Glomerular endothelial cell (primary cell): Measurements from ENCODE around the gene PTX4. TPM values are rescaled to one million over a fixed set of nuclear protein-coding genes. Genes with fewer than 3 reads are reported as not detected.
"Not testable (repeated sequence)": the region's sequence is repeated elsewhere in the genome, so short reads cannot be mapped to it uniquely, and the experiment has no call there.

Source experiments
- DNase-seq: peaks from one replicate; pipeline ENCODE4 v3.0.0-alpha.2; 2011; ENCODE audit warnings: low read depth, low spot score; ENCODE audit errors: extremely low read depth
- total RNA-seq: library from RNA; depleted of rRNA; stranded (reverse); fragments of >200 nt; gene quantifications from 2 replicates; pipeline ENCODE4 v1.2.3, GENCODE V29; 2015

Gene PTX4
- total RNA-seq, 1 donor from 2014 or later: 0.18 TPM

DNA sequence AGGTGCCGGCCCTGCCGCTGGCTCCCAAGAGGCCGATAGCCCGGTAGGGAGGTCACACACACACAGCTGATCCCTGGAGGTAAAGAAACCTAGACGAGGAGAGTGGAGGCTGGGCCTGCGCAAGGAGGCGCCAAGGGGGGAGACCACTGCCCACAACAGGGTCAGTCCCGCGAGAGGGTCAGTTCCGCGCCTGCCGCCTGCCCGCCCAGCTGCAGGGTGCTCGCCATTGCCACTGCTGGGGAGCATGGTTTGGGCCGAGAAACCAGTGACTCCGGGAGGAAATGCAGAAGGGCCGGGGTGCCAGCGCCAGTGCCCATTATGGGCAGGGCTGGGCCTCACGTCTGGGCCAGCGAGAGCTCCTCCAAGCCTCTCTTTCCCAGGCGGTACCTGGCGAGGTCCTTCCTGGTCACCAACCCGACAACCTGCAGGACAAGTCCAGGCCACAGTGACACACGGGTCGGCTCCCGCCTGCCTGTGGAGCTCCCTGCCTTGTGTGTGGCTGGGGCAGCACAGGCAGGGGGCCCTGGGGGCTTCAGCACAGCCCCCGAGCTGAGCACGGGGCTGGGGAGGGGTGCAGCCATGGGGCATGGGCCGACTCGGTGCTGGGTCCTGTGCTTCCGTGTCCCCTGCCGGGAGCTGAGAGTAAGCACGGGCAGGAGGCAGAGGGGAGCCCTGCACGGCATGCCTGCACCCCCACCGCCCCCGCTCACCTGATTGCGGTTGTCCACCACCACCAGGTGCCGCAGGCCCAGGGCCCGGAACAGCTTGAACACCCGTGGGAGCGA lies 42.3 kb downstream of the PTX4 start:
- no peak for DNase-seq

DNA sequence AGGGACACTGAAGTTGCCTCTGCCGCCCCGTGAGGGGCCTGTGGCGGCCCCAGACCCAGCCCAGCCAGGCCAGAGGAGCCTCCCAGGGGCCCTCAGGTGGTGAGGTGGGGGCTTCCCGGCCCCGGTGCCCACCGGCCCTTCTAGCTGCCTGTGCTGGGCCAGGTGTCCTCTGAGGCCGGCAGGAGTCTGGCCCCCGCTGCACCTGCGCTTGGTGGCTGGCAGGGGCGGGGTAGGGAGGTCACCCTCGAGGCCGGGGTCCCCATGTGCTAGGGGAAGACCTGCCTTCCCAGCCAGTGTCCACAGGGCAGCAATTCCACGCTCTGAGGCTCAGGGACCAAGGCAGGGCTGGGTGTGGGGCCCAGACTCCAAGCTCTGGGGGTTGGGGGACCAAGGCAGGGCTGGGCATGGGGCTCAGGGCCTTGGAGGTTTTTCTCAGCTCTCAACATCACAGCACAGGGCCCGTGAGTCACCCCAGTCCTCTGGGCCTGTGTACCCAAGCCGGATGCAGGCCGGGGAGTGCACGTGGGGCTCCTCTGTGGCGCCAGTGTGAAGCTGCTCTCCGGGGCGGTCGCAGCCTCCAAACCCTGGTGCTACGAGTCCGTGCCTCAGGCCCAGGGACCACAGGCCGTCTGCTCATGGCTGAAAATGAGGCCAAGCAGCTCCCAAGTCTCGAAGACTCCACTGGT lies 43.1 kb downstream of the PTX4 start:
- no peak for DNase-seq

DNA sequence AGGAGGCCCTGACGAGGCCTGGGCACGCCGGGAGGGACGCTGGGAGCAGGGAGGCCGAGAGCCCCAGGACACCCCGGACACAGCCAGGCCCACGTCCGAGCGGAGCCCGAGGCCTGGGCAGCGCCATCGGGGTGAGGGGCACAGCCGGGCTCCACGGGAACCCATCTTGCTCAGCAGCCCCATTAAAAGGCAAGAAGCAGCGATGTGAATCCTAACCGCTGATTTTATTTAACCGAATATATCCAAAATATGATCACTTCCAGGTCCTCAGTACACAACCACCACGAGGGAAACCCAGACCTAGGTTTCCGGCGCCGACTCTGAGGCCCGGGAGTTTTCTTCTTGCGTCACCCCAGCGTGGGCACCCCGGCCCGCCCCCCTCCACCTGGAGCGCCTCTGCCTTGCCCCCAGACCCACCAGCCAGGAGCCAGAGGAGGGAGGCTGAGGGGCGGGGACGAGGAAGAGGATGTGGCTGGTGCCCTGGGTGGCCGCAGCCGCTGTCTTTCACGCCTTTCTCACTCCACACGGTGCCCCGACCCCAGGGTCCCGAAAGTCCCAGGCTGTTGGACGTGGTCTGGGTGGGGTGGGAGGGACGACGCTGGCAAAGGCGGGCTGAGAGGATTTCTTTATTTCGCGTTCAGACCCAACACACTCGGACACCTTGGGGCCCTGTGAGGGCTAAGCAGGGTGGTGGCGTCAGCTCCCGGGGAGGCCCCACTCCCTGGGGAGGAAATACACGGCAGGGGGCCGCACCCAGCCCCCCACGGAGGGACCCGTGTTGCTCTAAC lies 43.8 kb downstream of the PTX4 start:
- DNase-seq: no peak

DNA sequence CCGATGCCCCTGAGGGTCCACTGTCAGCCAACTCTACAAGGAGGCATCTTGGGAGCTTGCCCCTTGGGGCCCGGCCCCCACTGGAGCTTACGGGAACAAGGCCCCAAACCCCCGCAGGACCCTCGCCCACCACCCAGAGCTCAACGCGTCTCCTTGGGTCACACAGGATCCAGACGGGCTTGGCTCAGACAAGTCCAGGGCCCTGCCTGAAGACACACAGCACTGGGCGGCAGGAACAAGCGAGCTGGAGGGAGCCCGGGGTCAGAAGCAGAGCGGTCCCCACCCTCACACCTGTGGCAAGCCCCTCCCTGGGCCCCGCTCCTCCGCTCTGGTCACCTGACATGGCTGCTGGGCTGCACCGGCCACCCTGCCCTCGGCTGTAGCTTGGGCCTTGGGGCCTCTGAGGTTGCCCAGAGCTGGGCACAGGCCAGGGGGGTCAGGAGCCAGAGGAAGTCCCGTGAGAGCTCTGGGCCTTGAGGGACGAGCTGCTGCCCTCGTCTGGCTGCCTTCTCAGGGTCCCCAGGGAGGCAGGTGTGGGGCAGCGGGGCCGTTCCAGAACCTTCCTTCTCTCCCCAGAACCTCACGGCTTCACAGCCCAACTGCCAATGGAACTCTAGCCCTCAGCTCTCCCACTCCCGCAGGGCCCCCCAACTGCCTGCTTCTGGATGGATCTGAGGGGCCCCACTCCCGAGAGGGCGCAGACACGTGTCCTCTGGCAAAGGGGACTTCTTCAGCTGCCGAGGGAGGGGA lies 44.6 kb downstream of the PTX4 start, which contains the start of gene CCDC154:
Gene CCDC154 (minus strand): TSS at position 577 of the 750 bp plus-strand sequence. CDS start 234 bp downstream, at position 343.
- DNase-seq: no peak

DNA sequence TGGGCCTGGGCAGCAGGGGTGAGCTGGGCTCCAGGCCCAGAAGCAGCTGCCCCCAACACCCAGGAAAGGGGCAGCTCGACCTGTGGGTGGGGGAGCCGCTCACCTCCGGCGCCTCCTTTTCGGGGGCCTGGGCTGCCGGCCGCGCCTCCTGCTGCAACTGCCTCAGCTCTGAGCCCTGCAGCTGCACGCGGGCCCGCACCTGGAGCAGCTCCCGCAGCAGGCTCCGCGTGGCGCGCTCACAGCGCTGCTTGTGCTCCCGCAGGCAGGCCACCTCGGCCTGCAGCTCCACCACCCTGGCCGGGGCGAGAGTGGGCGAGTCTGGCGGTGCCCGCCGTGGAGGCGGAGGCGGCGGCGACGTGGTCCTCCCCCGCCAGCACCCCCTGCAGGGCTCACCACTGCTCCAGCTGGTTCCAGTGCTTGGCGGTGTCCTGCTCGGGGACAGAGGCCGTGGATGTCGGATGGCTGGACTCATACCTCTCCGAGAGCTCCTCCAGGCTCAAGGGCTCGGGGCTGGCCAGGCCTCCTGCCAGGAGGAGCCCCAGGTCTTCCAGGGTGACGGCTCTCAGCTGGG lies 45.3 kb downstream of the PTX4 start:
- DNase-seq: no peak

DNA sequence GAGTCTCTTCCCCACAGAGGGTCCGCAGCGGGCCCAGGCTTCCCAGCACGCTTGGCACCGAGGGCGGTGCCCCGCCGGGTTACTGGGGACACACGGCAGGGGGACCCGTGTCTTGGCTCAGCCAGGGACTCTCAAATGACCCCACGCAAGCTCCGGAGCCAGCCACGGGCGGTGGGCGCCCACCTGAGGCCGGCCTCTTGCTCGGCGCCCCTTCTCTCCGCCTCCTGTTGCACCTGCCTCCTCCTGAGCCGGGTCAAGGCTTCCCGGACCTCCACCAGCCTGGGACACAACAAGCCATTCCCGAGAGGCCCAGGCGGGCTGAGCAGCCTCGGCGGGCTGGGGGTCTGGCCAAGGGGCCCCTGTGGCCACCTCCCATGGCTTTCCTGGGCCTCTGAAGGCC lies 46.0 kb downstream of the PTX4 start:
- DNase-seq: no peak

DNA sequence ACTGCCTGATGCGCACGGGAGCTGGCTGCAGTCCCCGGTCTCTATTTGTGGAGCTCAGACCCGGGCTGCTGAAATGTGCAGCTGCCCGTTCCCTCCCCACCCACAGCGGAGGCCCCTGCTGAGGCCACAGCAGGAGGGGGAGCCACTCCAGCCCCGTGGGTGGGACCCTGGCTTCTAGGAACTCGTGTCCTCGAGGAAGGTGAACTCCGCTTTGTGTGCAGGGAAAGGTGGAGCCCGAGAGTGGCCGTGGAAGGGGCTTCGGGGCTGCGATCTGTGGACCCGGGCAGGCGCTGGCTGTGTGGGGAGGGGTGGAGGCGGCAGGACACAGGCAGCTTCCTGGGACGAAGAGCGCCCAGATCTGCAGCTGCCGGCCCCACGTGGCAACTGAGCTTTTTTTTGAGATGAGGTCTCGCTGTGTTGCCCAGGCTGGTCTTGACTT lies 47.3 kb downstream of the PTX4 start:
- no peak for DNase-seq

DNA sequence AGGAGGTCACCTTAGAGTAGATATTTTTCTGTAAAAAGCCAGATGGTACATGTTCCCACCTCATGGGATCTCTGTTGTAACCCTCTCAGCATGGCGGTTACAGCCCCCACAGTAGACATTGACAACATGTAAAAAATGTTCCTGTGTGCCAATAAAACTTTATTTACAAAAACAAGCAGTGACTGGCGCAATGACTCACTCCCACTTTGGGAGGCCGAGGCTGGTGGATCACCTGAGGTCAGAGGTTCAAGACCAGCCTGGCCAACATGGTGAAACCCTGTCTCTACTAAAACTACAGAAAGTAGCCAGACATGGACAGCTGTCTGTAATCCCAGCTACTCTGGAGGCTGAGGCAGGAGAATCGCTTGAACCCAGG lies 49.1 kb downstream of the PTX4 start:
- not testable (repeated sequence) for DNase-seq

DNA sequence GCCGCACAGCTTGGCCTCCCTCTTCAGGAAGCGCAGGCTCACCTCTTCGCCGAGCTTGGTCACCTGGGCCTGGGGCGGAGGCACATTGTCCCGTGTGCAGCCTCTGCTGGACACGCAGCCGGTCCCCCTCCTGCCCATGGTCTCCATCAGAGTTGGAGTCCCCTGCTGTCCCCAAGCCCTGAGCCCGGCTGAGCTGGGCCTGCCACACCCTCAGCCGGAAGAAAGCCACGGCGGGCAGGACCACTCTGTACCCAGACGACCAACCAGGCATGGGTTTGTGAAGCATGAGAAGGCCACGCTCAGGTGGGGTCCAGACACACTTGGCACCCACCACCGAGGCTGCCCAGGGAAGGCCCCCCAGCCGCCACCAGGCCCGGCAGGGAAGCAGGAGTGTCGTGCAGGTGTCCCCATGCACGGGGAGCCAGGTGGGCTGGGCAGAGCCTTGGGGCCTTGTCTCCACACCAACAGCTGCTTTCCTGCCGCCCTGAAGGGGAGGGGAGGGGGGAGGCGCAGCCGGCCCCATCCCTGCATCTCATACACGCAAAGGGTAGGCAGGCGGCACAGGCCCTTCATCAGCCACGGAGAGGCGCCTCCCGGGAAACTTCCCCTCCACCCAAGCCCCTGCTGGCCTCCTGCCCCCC lies 49.6 kb downstream of the PTX4 start:
- no peak for DNase-seq

DNA sequence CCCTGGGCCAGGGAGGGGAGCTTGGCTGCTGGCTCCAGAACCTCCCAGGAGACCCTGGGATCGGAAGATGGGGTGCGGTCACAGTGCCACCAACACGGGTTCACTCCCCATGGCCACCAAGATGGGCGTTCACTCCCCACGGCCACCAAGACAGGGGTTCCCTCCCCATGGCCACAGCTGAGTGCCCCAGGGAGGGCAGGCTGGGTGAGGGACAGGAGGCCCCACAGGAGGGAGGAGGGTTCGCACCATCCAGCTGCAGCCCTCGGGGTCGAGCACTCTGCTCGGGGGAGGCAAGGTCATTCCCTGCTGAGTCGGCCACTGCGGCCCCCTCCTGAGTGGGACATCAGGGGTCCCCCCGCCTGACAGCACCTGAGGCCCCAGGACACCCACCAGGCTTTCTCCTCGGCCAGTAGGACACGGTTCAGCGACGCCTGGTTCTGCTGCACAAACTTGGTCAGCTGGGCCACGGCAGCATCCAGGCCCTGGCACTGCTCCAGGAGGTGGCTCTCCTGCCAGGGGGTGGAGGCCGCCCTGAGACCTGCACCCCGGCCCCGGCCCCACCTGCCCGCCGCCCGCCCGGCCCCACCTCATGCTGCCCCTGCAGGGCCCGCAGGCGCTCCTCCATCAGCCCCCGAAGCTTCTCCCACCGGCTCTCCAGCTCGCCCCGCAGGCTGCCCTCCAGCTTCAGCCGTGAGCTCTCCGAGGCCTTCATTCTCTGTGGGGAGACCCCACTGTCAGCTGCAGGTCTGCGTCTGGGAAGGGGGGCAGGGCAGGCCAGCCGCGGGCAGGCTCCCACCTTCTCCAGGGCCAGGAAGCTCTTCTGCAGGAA lies 50.3 kb downstream of the PTX4 start:
- no peak for DNase-seq

DNA sequence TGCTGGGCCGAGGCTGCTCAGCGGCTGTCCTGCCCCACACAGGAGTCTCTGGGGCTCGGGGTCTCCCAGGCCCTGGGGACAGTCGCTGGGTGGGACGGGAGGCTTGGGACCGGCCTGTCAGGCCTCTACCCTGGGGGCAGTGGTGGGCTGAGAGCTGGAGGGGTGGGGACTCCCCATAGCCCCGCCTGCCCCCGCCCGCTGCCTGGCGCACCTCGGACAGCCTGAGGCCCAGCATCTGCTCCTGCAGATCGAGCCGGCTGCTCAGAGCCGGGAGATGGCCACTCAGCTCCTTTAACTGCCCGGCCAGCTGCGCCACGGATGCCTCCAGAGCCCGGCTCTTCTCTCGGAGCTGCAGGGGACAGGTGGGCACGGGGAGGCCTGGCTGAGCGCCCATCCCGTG lies 51.1 kb downstream of the PTX4 start:
- DNase-seq: no peak

DNA sequence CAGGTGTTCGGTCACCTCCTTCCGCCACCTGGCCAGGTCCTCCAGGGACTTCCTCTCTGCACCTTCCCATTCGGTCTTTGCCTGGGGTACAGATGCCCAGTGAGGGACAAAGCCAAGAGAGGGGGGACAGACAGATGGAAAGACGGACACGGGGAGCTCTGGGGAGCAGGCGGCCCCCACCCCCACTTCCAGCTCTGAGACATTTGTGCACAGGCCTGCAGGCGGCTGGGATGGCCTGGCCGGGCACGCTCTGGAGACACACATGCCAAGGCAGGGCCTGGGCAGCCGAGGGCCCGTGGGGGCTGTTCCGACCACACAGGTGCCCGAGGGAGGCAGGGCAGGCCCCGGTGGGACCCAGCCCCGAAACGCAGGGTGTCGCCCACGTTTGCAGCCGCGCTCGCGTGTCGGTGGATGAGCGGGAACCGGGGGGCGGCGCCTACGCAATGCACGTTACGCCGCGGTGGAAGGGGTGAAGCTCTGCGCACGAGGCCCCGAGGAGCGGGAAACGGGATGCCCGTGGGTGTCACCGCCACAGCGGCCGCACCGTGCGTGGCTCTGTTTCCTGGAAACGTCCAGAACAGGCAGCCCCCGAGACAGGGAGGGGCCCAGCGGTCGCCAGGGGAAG lies 51.9 kb downstream of the PTX4 start:
- DNase-seq: no peak

DNA sequence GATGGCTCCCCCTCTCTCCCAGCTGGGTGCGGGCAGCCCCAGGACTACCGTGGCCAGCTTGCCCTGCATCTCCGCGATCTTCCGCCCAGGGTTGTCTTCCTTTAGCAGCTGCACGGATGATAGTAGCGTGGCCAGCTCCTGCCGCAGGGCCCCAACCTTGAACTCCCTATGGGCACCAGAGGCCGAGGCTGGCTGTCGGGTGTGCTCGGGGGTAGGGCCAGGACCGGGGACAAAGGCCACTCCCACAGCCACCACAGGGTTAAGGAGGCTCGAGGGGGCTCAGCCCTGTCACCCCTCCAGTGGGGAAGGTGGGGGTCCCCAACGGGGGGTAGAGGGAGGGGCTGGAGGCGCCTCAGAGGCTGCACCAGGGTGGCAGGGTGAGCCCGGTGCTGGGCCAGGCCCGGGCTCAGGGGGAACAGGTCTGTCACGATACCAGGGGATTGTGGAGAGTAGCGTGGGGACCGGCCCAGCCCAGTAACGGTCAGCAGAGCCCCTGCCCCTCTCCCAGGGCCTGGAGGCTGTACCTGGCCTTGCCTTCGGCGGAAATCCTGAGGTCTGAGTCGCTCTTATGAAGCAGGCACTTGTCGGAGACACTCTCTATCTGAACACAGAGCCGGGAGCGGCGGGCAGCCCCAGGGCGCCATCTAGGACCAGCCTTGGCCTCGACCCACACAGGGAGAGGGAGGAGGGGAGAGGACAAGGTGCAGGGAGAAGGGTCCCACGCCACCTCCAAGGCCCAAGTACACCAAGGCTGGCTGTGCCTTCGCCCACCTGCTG lies 52.6 kb downstream of the PTX4 start:
- DNase-seq: no peak

Other genes starting within 250 kb of the PTX4 start
- not detected in 2 replicates for gene TPSAB1, start 248.2 kb downstream of the PTX4 start, total RNA-seq
- not detected in 2 replicates for gene TPSD1, start 232.9 kb downstream of the PTX4 start, total RNA-seq
- gene UBE2I, start 179.3 kb downstream of the PTX4 start, total RNA-seq: 94.8 and 116 TPM in 2 replicates
- 1.1 TPM in 2 replicates for gene BAIAP3, start 155.3 kb downstream of the PTX4 start, total RNA-seq
- 102 and 119 TPM in 2 replicates for gene TSR3, start 137.1 kb downstream of the PTX4 start, total RNA-seq
- gene GNPTG, start 137.0 kb downstream of the PTX4 start, total RNA-seq: 72.5 and 96.8 TPM in 2 replicates
- 16.7 and 27.3 TPM in 2 replicates for gene UNKL, start 74.2 kb downstream of the PTX4 start, total RNA-seq
- 9.4 and 18.7 TPM in 2 replicates for gene UQCC4, start 68.2 kb downstream of the PTX4 start, total RNA-seq
- gene PERCC1, start 57.9 kb downstream of the PTX4 start, total RNA-seq: not detected in 2 replicates
- 0.58 TPM in 1 of 2 replicates, not detected in the other for gene CCDC154, start 44.4 kb downstream of the PTX4 start, total RNA-seq
- gene CLCN7, start 13.9 kb downstream of the PTX4 start, total RNA-seq: 75.9 and 100 TPM in 2 replicates
- gene TELO2, start 4.4 kb upstream of the PTX4 start, total RNA-seq: 17.3 and 26.4 TPM in 2 replicates
- 20.4 and 34.2 TPM in 2 replicates for gene TMEM204, start 44.7 kb upstream of the PTX4 start, total RNA-seq
- 15.8 and 17.7 TPM in 2 replicates for gene IFT140, start 123.1 kb upstream of the PTX4 start, total RNA-seq
- 11.8 and 18.4 TPM in 2 replicates for gene CRAMP1, start 123.4 kb upstream of the PTX4 start, total RNA-seq
- 76.3 and 125 TPM in 2 replicates for gene JPT2, start 189.3 kb upstream of the PTX4 start, total RNA-seq
- gene MAPK8IP3, start 217.3 kb upstream of the PTX4 start, total RNA-seq: 47.0 and 75.6 TPM in 2 replicates